Testis (tissue), 3 donors: ENCODE data around the gene SHISA8. TPM values are rescaled to one million over a fixed set of nuclear protein-coding genes. Genes with fewer than 3 reads are reported as not detected.

ENCODE experiments used
- DNase-seq: peaks from one replicate; pipeline ENCODE4 v3.0.0-alpha.2; 2019
- H3K27ac ChIP-seq, 2 donors: fragments of 200-600 bp; sonication (generic); one replicate each; pipeline ENCODE4 v1.5.1; 2019
- H3K27me3 ChIP-seq: fragments of 200-600 bp; sonication (generic); one replicate; pipeline ENCODE4 v1.5.1; 2019
- H3K36me3 ChIP-seq: fragments of 200-600 bp; sonication (generic); one replicate; pipeline ENCODE4 v1.5.1; 2017; ENCODE audit warnings: low read depth; ENCODE audit errors: missing control alignments
- H3K4me1 ChIP-seq: fragments of 200-600 bp; sonication (generic); one replicate; pipeline ENCODE4 v1.5.1; 2019
- H3K4me3 ChIP-seq, 2 donors: fragments of 200-600 bp; sonication (generic); one replicate each; pipeline ENCODE4 v1.5.1; 2017 to 2019
- H3K9me3 ChIP-seq: fragments of 200-600 bp; sonication (generic); one replicate; pipeline ENCODE4 v1.5.1; 2017
- CTCF ChIP-seq, 3 experiments: fragments of 450-650 bp in 2 of 3; fragments of 200-600 bp in 1 of 3; sonication (generic) in 1 of 3; IDR thresholded peaks; one replicate each; pipeline ENCODE4 v1.5.1; 2016 to 2019; ENCODE audit warnings: antibody characterized with exemption in 3 of 3, mild to moderate bottlenecking in 2 of 3, moderate library complexity in 1 of 3
- POLR2A ChIP-seq: fragments of 450-650 bp; IDR thresholded peaks from one replicate; pipeline ENCODE4 v1.6.1; 2017; ENCODE audit warnings: antibody characterized with exemption, mild to moderate bottlenecking, moderate library complexity
- WGBS, 2 donors: methylation state at CpG; one replicate each; pipeline ENCODE4 v1.1.5; 2018; 5-methylcytosine and 5-hydroxymethylcytosine counted together
- intact Hi-C: fragments of 100-400 bp; cut with DNase I; formaldehyde crosslinking; loops from one replicate; pipeline ENCODE4 v1.15.1; 2023; ENCODE audit warnings: low total_unique reads
- polyA plus RNA-seq: library from polyadenylated mRNA; stranded (reverse); fragments of 350-450 nt; fragmentation: Illumina TruSeq; extraction: RNeasy Lipid Tissue Mini Kit (QIAGEN cat#74804); gene quantifications from one replicate; pipeline ENCODE4 v1.2.3, GENCODE V29; 2014; ENCODE audit warnings: low read depth, low replicate concordance; ENCODE audit not compliant: insufficient read depth
- total RNA-seq, 2 donors: library from RNA; depleted of rRNA; stranded (reverse); fragments of >200 nt; gene quantifications; one replicate each; pipeline ENCODE4 v1.2.3, GENCODE V29; 2016

SHISA8 gene
- total and polyA plus RNA-seq, 3 donors from 2014 or later, result 1.3 to 1.4 TPM; not detected in 1

GRCh38 chr22:41899992-41900651 is 14.8 kb downstream of the SHISA8 start:
- Histone ChIP-seq H3K27me3 (no peaks in the 10 kb centered on the region), H3K9me3 (no peaks in the 10 kb centered on the region), H3K36me3 (no peaks in the 10 kb centered on the region), H3K4me1 (no peaks in the 10 kb centered on the region), H3K27ac (no peak overlapping the region), H3K4me3 (no peak overlapping the region)
- intact Hi-C loops, result no loop called here
- WGBS, 2 donors, result 78 to 82% methylated on average over 11 to 13 of the region's 13 CpGs
- DNase-seq, result no peak
- no peak for TF ChIP-seq POLR2A
- TF ChIP-seq CTCF (IDR thresholded peaks at IDR 0.05), result no peak

- DNase-seq, result no peak
- H3K4me1 ChIP-seq, result no peaks in the 10 kb centered on the region
- H3K9me3 ChIP-seq, result no peaks in the 10 kb centered on the region
- intact Hi-C loops, result no loop called here
- TF ChIP-seq CTCF (IDR thresholded peaks at IDR 0.05), result no peak
- no peak for TF ChIP-seq POLR2A
- no peaks in the 10 kb centered on the region for H3K36me3 ChIP-seq
- WGBS, 2 donors, result 90% methylated on average over 5 of the region's 5 CpGs
- no peak overlapping the region for H3K27ac ChIP-seq
- H3K4me3 ChIP-seq, result no peak overlapping the region
- H3K27me3 ChIP-seq, result no peaks in the 10 kb centered on the region
Observed at GRCh38 chr22:41899110-41899509, 15.8 kb downstream of the SHISA8 start.

DNA sequence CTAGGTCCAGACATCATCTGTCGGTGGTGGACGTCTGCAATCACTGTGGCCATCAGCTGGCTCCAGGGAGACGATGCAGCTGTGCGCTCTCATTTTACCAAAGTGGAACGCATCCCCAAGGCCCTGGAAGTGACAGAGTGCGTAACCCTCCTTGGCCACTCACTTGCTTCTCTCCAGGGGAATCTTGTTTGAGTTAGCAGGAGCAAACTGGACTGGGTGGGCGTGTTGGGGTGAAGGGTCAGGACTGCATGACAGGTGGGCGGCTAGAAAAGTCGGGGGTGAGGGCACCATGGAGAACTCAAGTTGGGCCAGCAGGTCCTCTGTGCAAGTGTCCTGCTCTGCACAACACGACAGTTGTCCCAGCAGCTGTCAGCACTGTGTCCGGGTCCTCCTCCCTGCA is 16.2 kb downstream of the SHISA8 start:
- 84 to 87% methylated on average over 11 of the region's 11 CpGs for WGBS, 2 donors
- no peak overlapping the region for H3K4me3 ChIP-seq
- H3K27me3 ChIP-seq, result no peaks in the 10 kb centered on the region
- H3K4me1 ChIP-seq, result no peaks in the 10 kb centered on the region
- DNase-seq, result no peak
- intact Hi-C loops, result no loop called here
- TF ChIP-seq POLR2A, result no peak
- no peak for TF ChIP-seq CTCF (IDR thresholded peaks at IDR 0.05)
- no peaks in the 10 kb centered on the region for H3K9me3 ChIP-seq
- no peaks in the 10 kb centered on the region for H3K36me3 ChIP-seq
- H3K27ac ChIP-seq, result no peak overlapping the region

GRCh38 chr22:41893591-41894375 is 21.1 kb downstream of the SHISA8 start:
- DNase-seq, result no peak
- no peaks in the 10 kb centered on the region for H3K27me3 ChIP-seq
- WGBS, 2 donors, result 73 to 82% methylated on average over 7 of the region's 7 CpGs
- no peaks in the 10 kb centered on the region for H3K36me3 ChIP-seq
- no peak overlapping the region for H3K27ac ChIP-seq
- intact Hi-C loops, result no loop called here
- TF ChIP-seq POLR2A, result no peak
- TF ChIP-seq CTCF (IDR thresholded peaks at IDR 0.05), result no peak
- no peak overlapping the region for H3K4me3 ChIP-seq
- H3K9me3 ChIP-seq, result no peaks in the 10 kb centered on the region
- H3K4me1 ChIP-seq, result no peaks in the 10 kb centered on the region
